Endometrial microvascular endothelial cells (primary cell): Measurements from ENCODE around the gene RWDD4. TPM values are rescaled to one million over a fixed set of nuclear protein-coding genes. Genes with fewer than 3 reads are reported as not detected.

Source experiments
- in situ Hi-C: cut with HindIII; loops from 2 replicates; pipeline ENCODE4 v1.10.0; 2017; ENCODE audit warnings: low sequenced_read_pairs, low pct_unique_long_range_greater_than_20kb; ENCODE audit errors: inconsistent ontology term
- total RNA-seq: library from RNA; depleted of rRNA; stranded (reverse); fragments of >200 nt; gene quantifications from one replicate; pipeline ENCODE4 v1.2.3, GENCODE V29; 2015; ENCODE audit errors: inconsistent ontology term

Gene RWDD4
- total RNA-seq: 29.5 TPM

- in situ Hi-C loops: no loop called here
These were observed at the start of gene RWDD4, which contains the start of gene TRAPPC11 for GRCh38 chr4:183659029-183659871. RWDD4 (minus strand) TSS chr4:183659185; CDS start chr4:183658952, 233 bp downstream. TRAPPC11 (plus strand) TSS chr4:183659293; CDS start chr4:183663868, 4,575 bp downstream.

GRCh38 chr4:183702492-183702891 lies 43.5 kb upstream of the RWDD4 start:
- in situ Hi-C loops: no loop called here

- in situ Hi-C loops: no loop called here
These were observed 41.4 kb upstream of the RWDD4 start for GRCh38 chr4:183700407-183700806.

- in situ Hi-C loops: no loop called here
These were observed 39.9 kb upstream of the RWDD4 start for GRCh38 chr4:183698909-183699308.

GRCh38 chr4:183691897-183692296 lies 32.9 kb upstream of the RWDD4 start:
- in situ Hi-C loops: no loop called here

- in situ Hi-C loops: no loop called here
These were observed 32.0 kb upstream of the RWDD4 start for GRCh38 chr4:183691006-183691405.

- in situ Hi-C loops: no loop called here
These were observed 29.2 kb upstream of the RWDD4 start for GRCh38 chr4:183688216-183688615.

GRCh38 chr4:183686461-183686860 lies 27.5 kb upstream of the RWDD4 start:
- in situ Hi-C loops: no loop called here

GRCh38 chr4:183681119-183681518 lies 22.1 kb upstream of the RWDD4 start:
- in situ Hi-C loops: no loop called here

GRCh38 chr4:183675625-183676024 lies 16.6 kb upstream of the RWDD4 start:
- in situ Hi-C loops: no loop called here

- in situ Hi-C loops: no loop called here
These were observed 15.2 kb upstream of the RWDD4 start for GRCh38 chr4:183674153-183674552.

GRCh38 chr4:183670960-183671555 lies 12.1 kb upstream of the RWDD4 start:
- in situ Hi-C loops: no loop called here

GRCh38 chr4:183670251-183670650 lies 11.3 kb upstream of the RWDD4 start:
- in situ Hi-C loops: no loop called here

GRCh38 chr4:183666088-183666487 lies 7.1 kb upstream of the RWDD4 start:
- in situ Hi-C loops: no loop called here

- in situ Hi-C loops: no loop called here
These were observed 872 bp upstream of the RWDD4 start for GRCh38 chr4:183659872-183660242.

- in situ Hi-C loops: no loop called here
These were observed 490 bp downstream of the RWDD4 start for GRCh38 chr4:183658362-183659028.

- in situ Hi-C loops: no loop called here
These were observed 1.4 kb downstream of the RWDD4 start for GRCh38 chr4:183657564-183657963.

- in situ Hi-C loops: no loop called here
These were observed 13.7 kb downstream of the RWDD4 start for GRCh38 chr4:183645326-183645725.

- in situ Hi-C loops: no loop called here
These were observed 19.7 kb downstream of the RWDD4 start for GRCh38 chr4:183639291-183639690.

GRCh38 chr4:183638436-183638835 lies 20.5 kb downstream of the RWDD4 start:
- in situ Hi-C loops: no loop called here
